GM12878 (cell line): ENCODE results near the gene HNRNPM. TPM values are rescaled to one million over a fixed set of nuclear protein-coding genes. Genes with fewer than 3 reads are reported as not detected.

ENCODE experiments used
- ATAC-seq: fragments of 200-7000 bp; cut with Tn5 transposase; 3 replicates; pipeline ENCODE4 v1.9.1; 2020; ENCODE audit warnings: mild to moderate bottlenecking, moderate library complexity
- BruUV-seq: library from RNA; stranded (reverse); fragments of 400-500 nt; replicated peaks from 2 replicates; lab custom pipeline; 2021; lab: Mats Ljungman, UMichigan
- CTCF ChIA-PET: fragments of 300-600 bp; sonication (Branson Sonifier 250); formaldehyde crosslinking; extraction: SDS; loops from one replicate; lab custom pipeline; 2021; ENCODE audit warnings: inconsistent platforms; lab: Yijun Ruan, JAX
- POLR2A ChIA-PET: fragments of 350-600 bp; formaldehyde crosslinking; extraction: SDS; loops from one replicate; lab custom pipeline; 2021; ENCODE audit warnings: inconsistent platforms; lab: Charles Lee
- RAD21 ChIA-PET: fragments of 300-600 bp; sonication (Branson Sonifier 250); formaldehyde crosslinking; loops from one replicate; lab custom pipeline; 2023; ENCODE audit warnings: antibody characterized with exemption; ENCODE audit not compliant: unreplicated experiment; lab: Charles Lee
- SMC1A ChIA-PET: fragments of 300-600 bp; sonication (Branson Sonifier 250); formaldehyde crosslinking; loops from one replicate; lab custom pipeline; 2023; ENCODE audit not compliant: unreplicated experiment, uncharacterized antibody; lab: Charles Lee
- DNase-seq: peaks from one replicate; pipeline ENCODE4 v3.0.0-alpha.2; 2011; ENCODE audit warnings: low read depth, low spot score
- FAIRE-seq: peaks from 3 replicates; lab custom pipeline; 2011; peaks lifted over from hg19 to GRCh38; lab: Jason Lieb, UNC
- H2AFZ ChIP-seq: 2 replicates; pipeline ENCODE4 v1.6.0; 2011; ENCODE audit warnings: low read depth, low read length, control low read depth; ENCODE audit not compliant: control insufficient read depth
- H3K27ac ChIP-seq: 2 replicates; pipeline ENCODE4 v1.5.1; 2011; ENCODE audit warnings: control low read depth; ENCODE audit not compliant: control insufficient read depth, insufficient read depth
- H3K27me3 ChIP-seq, 2 experiments: replicated peaks in 1 of 2; 2 replicates each; pipeline versions ENCODE4 v1.6.0 to v1.6.1; 2011; ENCODE audit warnings: low read length in 1 of 2; ENCODE audit not compliant: control insufficient read depth in 2 of 2, insufficient read depth in 2 of 2
- H3K36me3 ChIP-seq, 2 experiments: 2 replicates each; pipeline ENCODE4 v1.5.1; 2011; ENCODE audit warnings: low read length in 1 of 2; ENCODE audit not compliant: control insufficient read depth in 2 of 2, insufficient read depth in 2 of 2
- H3K4me1 ChIP-seq: 2 replicates; pipeline ENCODE4 v1.6.1; 2011; ENCODE audit warnings: mild to moderate bottlenecking, low read length, moderate library complexity, mixed read lengths; ENCODE audit not compliant: control insufficient read depth, insufficient read depth
- H3K4me2 ChIP-seq: 2 replicates; pipeline ENCODE4 v1.6.0; 2011; ENCODE audit warnings: control low read depth; ENCODE audit not compliant: control insufficient read depth, insufficient read depth
- H3K4me3 ChIP-seq: fragments of 200-600 bp; sonication (generic); 2 replicates; pipeline ENCODE4 v1.5.1; 2016
- H3K79me2 ChIP-seq: 2 replicates; pipeline ENCODE4 v1.6.0; 2011; ENCODE audit warnings: low read length; ENCODE audit not compliant: control insufficient read depth, insufficient read depth
- H3K9ac ChIP-seq: 2 replicates; pipeline ENCODE4 v1.8.0; 2011; ENCODE audit warnings: low read length, control low read depth, mixed read lengths; ENCODE audit not compliant: control insufficient read depth, insufficient read depth
- H3K9me3 ChIP-seq: replicated peaks from 3 replicates; pipeline ENCODE4 v1.5.1; 2011; ENCODE audit warnings: mild to moderate bottlenecking, low read length; ENCODE audit not compliant: control insufficient read depth, insufficient read depth
- H4K20me1 ChIP-seq: 2 replicates; pipeline ENCODE4 v1.6.0; 2011; ENCODE audit not compliant: control insufficient read depth, insufficient read depth
- CUX1 ChIP-seq: IDR thresholded peaks from 2 replicates; pipeline ENCODE4 v1.6.1; 2012; ENCODE audit warnings: improper control_type of control experiment, low read depth, low read length; ENCODE audit not compliant: insufficient replicate concordance
- ETV6 ChIP-seq, 2 experiments: fragments of 450-650 bp in 1 of 2; IDR thresholded peaks in 1 of 2; conservative IDR thresholded peaks in 1 of 2; 2 replicates each; pipeline ENCODE4 v1.6.1; 2014; ENCODE audit warnings: antibody characterized with exemption in 1 of 2, borderline replicate concordance in 1 of 2, low read depth in 1 of 2, mild to moderate bottlenecking in 1 of 2, moderate library complexity in 1 of 2
- EZH2 ChIP-seq: IDR thresholded peaks from 2 replicates; pipeline ENCODE4 v1.6.1; 2012; ENCODE audit warnings: low read depth, mild to moderate bottlenecking, control low read depth, inconsistent platforms, low read length, borderline replicate concordance; ENCODE audit not compliant: control insufficient read depth
- POLR2AphosphoS5 ChIP-seq: IDR thresholded peaks from 2 replicates; pipeline ENCODE4 v1.6.1; 2011; ENCODE audit warnings: mild to moderate bottlenecking, low read length, inconsistent platforms
- RUNX3 ChIP-seq: IDR thresholded peaks from 2 replicates; pipeline ENCODE4 v1.6.1; 2012; ENCODE audit warnings: low read length, inconsistent platforms
- SRF ChIP-seq, 2 experiments: IDR thresholded peaks; 2 replicates each; pipeline ENCODE4 v1.6.1; 2011; ENCODE audit warnings: low read depth in 2 of 2, low read length in 2 of 2, mild to moderate bottlenecking in 1 of 2, moderate library complexity in 1 of 2
- USF1 ChIP-seq: IDR thresholded peaks from 2 replicates; pipeline ENCODE4 v1.6.1; 2011; ENCODE audit warnings: borderline replicate concordance, low read depth, mild to moderate bottlenecking, moderate library complexity, mixed read lengths, low read length; ENCODE audit not compliant: insufficient read depth; ENCODE audit errors: extremely low read length
- WGBS: methylation state at CpG from one replicate; pipeline ENCODE4 v1.1.6; 2016; ENCODE audit warnings: low lambda C conversion rate; ENCODE audit not compliant: insufficient replicate concordance, insufficient coverage; ENCODE audit errors: missing lambda C conversion rate; 5-methylcytosine and 5-hydroxymethylcytosine counted together
- in situ Hi-C: fragments of 300-500 bp; cut with MboI; formaldehyde crosslinking; loops from 9 replicates; pipeline ENCODE4 v1.14.3; 2018; ENCODE audit warnings: mixed read lengths
- intact Hi-C: fragments of 100-400 bp; cut with micrococcal nuclease; formaldehyde crosslinking; loops from one replicate; pipeline ENCODE4 v1.14.2; 2022; ENCODE audit not compliant: unreplicated experiment
- polyA plus RNA-seq, 11 experiments: library from polyadenylated mRNA; depleted of rRNA in 4 of 11; unstranded in 6 of 11; stranded (reverse) in 5 of 11; fragments of >200 nt; fragmentation: Nextera tagmentation in 4 of 11; fragmentation: Illumina TruSeq in 1 of 11; extraction: Ambion mirVana in 4 of 11; extraction: Trizol in 1 of 11; gene quantifications; 1 replicate in 1 of 11; 2 replicates in 10 of 11; pipeline versions ENCODE4 v1.2.1 to v1.2.3, GENCODE V29; 2011 to 2016; ENCODE audit warnings: inconsistent platforms in 2 of 11, missing spikeins in 2 of 11, low read depth in 1 of 11
- total RNA-seq, 4 experiments: library from RNA; depleted of rRNA in 3 of 4; stranded (reverse); fragments of >200 nt in 3 of 4; fragmentation: Illumina TruSeq in 1 of 4; extraction: Trizol in 1 of 4; gene quantifications; 2 replicates each; pipeline versions ENCODE4 v1.2.1 to v1.2.3, GENCODE V29; 2013 to 2021

The HNRNPM gene
- total and polyA plus RNA-seq, 10 of the 15 experiments (the other 5 are each of a cell fraction or from before 2014, with no cell fraction given), result 14.3 to 415 (median 198) TPM

- WGBS, result 41% methylated on average over 13 of the region's 13 CpGs
- 0 out of 2 replicates have a peak, but pooled peaks have one; percentile 14 for TF ChIP-seq POLR2AphosphoS5
- peak; percentile 34; the same call in 1 of the 2 replicates for TF ChIP-seq RUNX3
- no peak for TF ChIP-seq USF1
- peaks cover 7% of the 10 kb centered on the region for H3K4me1 ChIP-seq
- in situ Hi-C loops, result no loop called here
- H2AFZ ChIP-seq, result no peak overlapping the region
- no TSS peak for BruUV-seq
- H3K9me3 ChIP-seq, result no peaks in the 10 kb centered on the region
- ChIA-PET POLR2A (interaction anchor here (1.5 kb wide), 1 partner anchor 19 kb away, joined by 3 read pairs; no protein-coding TSS in a partner anchor), SMC1A (interaction anchor here (0.8 kb wide), 1 partner anchor 74 kb away, joined by 3 read pairs; the partner anchor contains the start of gene MARCHF2), CTCF (interaction anchor here (0.8 kb wide), 1 partner anchor 9 kb away, joined by 3 read pairs; no protein-coding TSS in a partner anchor), RAD21 (no interaction called here)
- no peak overlapping the region for H3K4me3 ChIP-seq
- no peak for DNase-seq
- H3K9ac ChIP-seq, result no peak overlapping the region
- peaks cover under 1% of the 10 kb centered on the region for H3K79me2 ChIP-seq
- FAIRE-seq, result no peak
- 0 out of 2 replicates have a peak overlapping the region, but pooled peaks have one; percentile 10 for H3K27ac ChIP-seq
- H3K4me2 ChIP-seq, result no peak overlapping the region
- H3K27me3 ChIP-seq, result no peaks in the 10 kb centered on the region
- peaks cover 38 to 51% of the 10 kb centered on the region in 2 experiments for H3K36me3 ChIP-seq
- H4K20me1 ChIP-seq, result no peaks in the 10 kb centered on the region; the same call in 1 of the 2 replicates
- no peak; the same call in 2 of the 3 replicates for ATAC-seq
- intact Hi-C loops, result no loop called here
Measured at GRCh38 chr19:8487137-8487851, 42.5 kb downstream of the HNRNPM start.

- no peaks in the 10 kb centered on the region; the same call in 1 of the 2 replicates for H4K20me1 ChIP-seq
- H3K4me2 ChIP-seq, result no peak overlapping the region
- RAD21 ChIA-PET, result no interaction called here
- no peak overlapping the region for H3K4me3 ChIP-seq
- BruUV-seq, result no TSS peak
- 86% methylated on average over 15 of the region's 15 CpGs for WGBS
- POLR2A ChIA-PET, result no interaction called here
- no peak for ATAC-seq
- no peaks in the 10 kb centered on the region for H3K79me2 ChIP-seq
- DNase-seq, result no peak
- no peak overlapping the region for H3K9ac ChIP-seq
- in situ Hi-C loops (no loop called here), intact Hi-C loops (no loop called here)
- no peaks in the 10 kb centered on the region for H3K27me3 ChIP-seq
- peaks cover 37 to 44% of the 10 kb centered on the region in 2 experiments for H3K36me3 ChIP-seq
- H3K27ac ChIP-seq, result no peak overlapping the region
- H3K4me1 ChIP-seq, result peaks cover 7% of the 10 kb centered on the region
- H2AFZ ChIP-seq, result no peak overlapping the region
- FAIRE-seq, result no peak
- CTCF ChIA-PET, result no interaction called here
- no peaks in the 10 kb centered on the region for H3K9me3 ChIP-seq
- SMC1A ChIA-PET, result no interaction called here
- no peak for TF ChIP-seq CUX1
- no peak for TF ChIP-seq SRF (IDR thresholded peaks at IDR 0.05; ENCODE audit: low read depth in 2 of 2, low read length in 2 of 2)
- TF ChIP-seq EZH2, result no peak
- no peak for TF ChIP-seq ETV6 (conservative IDR thresholded peaks at IDR 0.05 in 1 of 2, IDR thresholded peaks at IDR 0.05 in 1 of 2; ENCODE audit: borderline replicate concordance in 1 of 2, low read depth in 1 of 2)
Measured at GRCh38 chr19:8488365-8488764, 43.6 kb downstream of the HNRNPM start.
